Lower lobe of right lung (tissue), 2 donors: ENCODE measurements around the gene CALCR. TPM values are rescaled to one million over a fixed set of nuclear protein-coding genes. Genes with fewer than 3 reads are reported as not detected.

Experiments used
- ATAC-seq, 2 donors: fragments of 200-7000 bp; cut with Tn5 transposase; one replicate each; pipeline ENCODE4 v1.9.1; 2020 to 2022; ENCODE audit warnings: mild to moderate bottlenecking in 2 of 2, moderate library complexity in 2 of 2
- DNase-seq: peaks from one replicate; pipeline ENCODE4 v3.0.0-alpha.2; 2020
- H3K27ac ChIP-seq: fragments of 200-600 bp; one replicate; pipeline ENCODE4 v1.8.0; 2022
- H3K27me3 ChIP-seq: fragments of 200-600 bp; one replicate; pipeline ENCODE4 v1.8.0; 2022; ENCODE audit warnings: low read depth
- H3K36me3 ChIP-seq: fragments of 200-600 bp; one replicate; pipeline ENCODE4 v1.8.0; 2022; ENCODE audit warnings: mild to moderate bottlenecking
- H3K4me1 ChIP-seq: fragments of 200-600 bp; one replicate; pipeline ENCODE4 v1.8.0; 2022
- H3K4me3 ChIP-seq: fragments of 200-600 bp; one replicate; pipeline ENCODE4 v1.8.0; 2022; ENCODE audit warnings: mild to moderate bottlenecking
- H3K9me3 ChIP-seq: fragments of 200-600 bp; one replicate; pipeline ENCODE4 v1.8.0; 2022
- CTCF ChIP-seq: fragments of 200-600 bp; IDR thresholded peaks from one replicate; pipeline ENCODE4 v1.8.0; 2022; ENCODE audit warnings: antibody characterized with exemption, mild to moderate bottlenecking
- intact Hi-C: fragments of 100-400 bp; cut with DNase I; formaldehyde crosslinking; loops from one replicate; pipeline ENCODE4 v1.11.0; 2022
- total RNA-seq: library from RNA; stranded (reverse); fragmentation: NEBNext Ultra II Directional; extraction: Animal tissue kit (Norgen Biotek cat#: 25700); gene quantifications from one replicate; pipeline ENCODE4 v1.2.1, GENCODE V29; 2021
- donor health status: DM: no; HTN: yes; CAD: no; lungs with severe emphysema.

The CALCR gene
- total RNA-seq, 1 donor from 2014 or later, result 0.24 TPM

- H3K36me3 ChIP-seq, result no peaks in the 10 kb centered on the region
- no peak for ATAC-seq
- H3K9me3 ChIP-seq, result no peaks in the 10 kb centered on the region
- no peak for DNase-seq
- intact Hi-C loops, result no loop called here
- no peak overlapping the region for H3K27ac ChIP-seq
- H3K27me3 ChIP-seq, result no peaks in the 10 kb centered on the region
- TF ChIP-seq CTCF, result no peak
- H3K4me1 ChIP-seq, result no peaks in the 10 kb centered on the region
- no peak overlapping the region for H3K4me3 ChIP-seq
These were observed 138.7 kb downstream of the CALCR start for GRCh38 chr7:93435791-93436190.

GRCh38 chr7:93432130-93432529, 142.4 kb downstream of the CALCR start:
- Histone ChIP-seq H3K27me3 (no peaks in the 10 kb centered on the region), H3K27ac (no peak overlapping the region), H3K4me3 (no peak overlapping the region), H3K9me3 (no peaks in the 10 kb centered on the region), H3K4me1 (no peaks in the 10 kb centered on the region), H3K36me3 (no peaks in the 10 kb centered on the region)
- intact Hi-C loops, result no loop called here
- no peak for ATAC-seq
- no peak for TF ChIP-seq CTCF
- DNase-seq, result no peak

- H3K27me3 ChIP-seq, result no peaks in the 10 kb centered on the region
- intact Hi-C loops, result no loop called here
- H3K4me1 ChIP-seq, result no peaks in the 10 kb centered on the region
- H3K4me3 ChIP-seq, result no peak overlapping the region
- no peaks in the 10 kb centered on the region for H3K9me3 ChIP-seq
- no peaks in the 10 kb centered on the region for H3K36me3 ChIP-seq
- H3K27ac ChIP-seq, result no peak overlapping the region
- no peak for DNase-seq
- no peak for TF ChIP-seq CTCF
- no peak for ATAC-seq
These were observed 143.5 kb downstream of the CALCR start for GRCh38 chr7:93430917-93431588.

- Histone ChIP-seq H3K36me3 (no peaks in the 10 kb centered on the region), H3K9me3 (no peaks in the 10 kb centered on the region), H3K27ac (no peak overlapping the region), H3K4me3 (no peak overlapping the region), H3K4me1 (no peaks in the 10 kb centered on the region), H3K27me3 (no peaks in the 10 kb centered on the region)
- ATAC-seq (no peak), DNase-seq (no peak)
- no peak for TF ChIP-seq CTCF
- intact Hi-C loops, result no loop called here
These were observed 145.0 kb downstream of the CALCR start for GRCh38 chr7:93429563-93429962.

- TF ChIP-seq CTCF, result no peak
- Histone ChIP-seq H3K4me1 (no peaks in the 10 kb centered on the region), H3K27ac (no peak overlapping the region), H3K9me3 (no peaks in the 10 kb centered on the region), H3K27me3 (no peaks in the 10 kb centered on the region), H3K36me3 (no peaks in the 10 kb centered on the region), H3K4me3 (no peak overlapping the region)
- DNase-seq, result no peak
- ATAC-seq, result no peak
- intact Hi-C loops, result no loop called here
These were observed 147.4 kb downstream of the CALCR start for GRCh38 chr7:93427107-93427506.
